ENCODE data around the gene DNASE1L2. TPM values are rescaled to one million over a fixed set of nuclear protein-coding genes. Genes with fewer than 3 reads are reported as not detected.

The DNASE1L2 gene
- polyA plus RNA-seq, 1 donor, result 0.91 TPM

- no CpG with 5 or more reads among the region's 16 CpGs for WGBS (ENCODE audit: insufficient coverage, low lambda C conversion rate)
- H3K36me3 ChIP-seq (ENCODE audit: control insufficient read depth, insufficient read depth, low read length), result peaks cover 3% of the 10 kb centered on the region
- H3K9me3 ChIP-seq (ENCODE audit: control insufficient read depth, low read depth, low read length), result no peaks in the 10 kb centered on the region
- no peak overlapping the region for H3K4me3 ChIP-seq (ENCODE audit: low read length)
- H3K4me1 ChIP-seq (ENCODE audit: control insufficient read depth, insufficient read depth, low read length), result peaks cover 11% of the 10 kb centered on the region
- peaks cover 24% of the 10 kb centered on the region for H3K27me3 ChIP-seq (ENCODE audit: control insufficient read depth, insufficient read depth, low read length)
- DNase-seq, result no peak
- no peak overlapping the region for H3K27ac ChIP-seq (ENCODE audit: low read length)
These were observed 37.2 kb downstream of the DNASE1L2 start for GRCh38 chr16:2273484-2273883.

GRCh38 chr16:2273931-2274330 lies 37.7 kb downstream of the DNASE1L2 start:
- WGBS (ENCODE audit: insufficient coverage, low lambda C conversion rate), result no CpG with 5 or more reads among the region's 10 CpGs
- DNase-seq, result no peak
- peaks cover 11% of the 10 kb centered on the region for H3K4me1 ChIP-seq (ENCODE audit: control insufficient read depth, insufficient read depth, low read length)
- H3K9me3 ChIP-seq (ENCODE audit: control insufficient read depth, low read depth, low read length), result no peaks in the 10 kb centered on the region
- H3K27me3 ChIP-seq (ENCODE audit: control insufficient read depth, insufficient read depth, low read length), result peaks cover 26% of the 10 kb centered on the region
- no peak overlapping the region for H3K27ac ChIP-seq (ENCODE audit: low read length)
- H3K4me3 ChIP-seq (ENCODE audit: low read length), result no peak overlapping the region
- peaks cover 3% of the 10 kb centered on the region for H3K36me3 ChIP-seq (ENCODE audit: control insufficient read depth, insufficient read depth, low read length)

- H3K4me1 ChIP-seq (ENCODE audit: control insufficient read depth, insufficient read depth, low read length), result no peaks in the 10 kb centered on the region
These were observed 39.5 kb downstream of the DNASE1L2 start for GRCh38 chr16:2275476-2276367.

GRCh38 chr16:2276368-2277195 lies 40.3 kb downstream of the DNASE1L2 start:
- WGBS (ENCODE audit: insufficient coverage, low lambda C conversion rate), result 72% methylated on average over 2 of the region's 26 CpGs
- H3K27me3 ChIP-seq (ENCODE audit: control insufficient read depth, insufficient read depth, low read length), result peaks cover 33% of the 10 kb centered on the region
- no peaks in the 10 kb centered on the region for H3K4me1 ChIP-seq (ENCODE audit: control insufficient read depth, insufficient read depth, low read length)
- no peak overlapping the region for H3K4me3 ChIP-seq (ENCODE audit: low read length)
- H3K9me3 ChIP-seq (ENCODE audit: control insufficient read depth, low read depth, low read length), result no peaks in the 10 kb centered on the region
- H3K36me3 ChIP-seq (ENCODE audit: control insufficient read depth, insufficient read depth, low read length), result peaks cover 3% of the 10 kb centered on the region
- DNase-seq, result no peak
- no peak overlapping the region for H3K27ac ChIP-seq (ENCODE audit: low read length)

More at GRCh38 chr16:2275476-2276367, 39.5 kb downstream of the DNASE1L2 start:
- H3K36me3 ChIP-seq (ENCODE audit: control insufficient read depth, insufficient read depth, low read length), result peaks cover 3% of the 10 kb centered on the region
- no peak overlapping the region for H3K27ac ChIP-seq (ENCODE audit: low read length)
- no peaks in the 10 kb centered on the region for H3K9me3 ChIP-seq (ENCODE audit: control insufficient read depth, low read depth, low read length)
- DNase-seq, result no peak
- no CpG with 5 or more reads among the region's 30 CpGs for WGBS (ENCODE audit: insufficient coverage, low lambda C conversion rate)
- H3K27me3 ChIP-seq (ENCODE audit: control insufficient read depth, insufficient read depth, low read length), result peaks cover 33% of the 10 kb centered on the region
- H3K4me3 ChIP-seq (ENCODE audit: low read length), result no peak overlapping the region

GRCh38 chr16:2277466-2278271 lies 41.4 kb downstream of the DNASE1L2 start:
- H3K4me3 ChIP-seq (ENCODE audit: low read length), result no peak overlapping the region
- H3K4me1 ChIP-seq (ENCODE audit: control insufficient read depth, insufficient read depth, low read length), result no peaks in the 10 kb centered on the region
- H3K9me3 ChIP-seq (ENCODE audit: control insufficient read depth, low read depth, low read length), result no peaks in the 10 kb centered on the region
- DNase-seq, result no peak
- peaks cover 33% of the 10 kb centered on the region for H3K27me3 ChIP-seq (ENCODE audit: control insufficient read depth, insufficient read depth, low read length)
- WGBS (ENCODE audit: insufficient coverage, low lambda C conversion rate), result no CpG with 5 or more reads among the region's 25 CpGs
- no peaks in the 10 kb centered on the region for H3K36me3 ChIP-seq (ENCODE audit: control insufficient read depth, insufficient read depth, low read length)
- no peak overlapping the region for H3K27ac ChIP-seq (ENCODE audit: low read length)

- Histone ChIP-seq H3K4me3 (ENCODE audit: low read length) (no peak overlapping the region), H3K4me1 (ENCODE audit: control insufficient read depth, insufficient read depth, low read length) (no peaks in the 10 kb centered on the region), H3K9me3 (ENCODE audit: control insufficient read depth, low read depth, low read length) (no peaks in the 10 kb centered on the region), H3K27ac (ENCODE audit: low read length) (no peak overlapping the region), H3K36me3 (ENCODE audit: control insufficient read depth, insufficient read depth, low read length) (no peaks in the 10 kb centered on the region), H3K27me3 (ENCODE audit: control insufficient read depth, insufficient read depth, low read length) (peaks cover 33% of the 10 kb centered on the region)
- DNase-seq, result no peak
- WGBS (ENCODE audit: insufficient coverage, low lambda C conversion rate), result no CpG with 5 or more reads among the region's 14 CpGs
These were observed 42.0 kb downstream of the DNASE1L2 start for GRCh38 chr16:2278272-2278608.

- WGBS (ENCODE audit: insufficient coverage, low lambda C conversion rate), result no CpG with 5 or more reads among the region's 26 CpGs
- Histone ChIP-seq H3K4me3 (ENCODE audit: low read length) (no peak overlapping the region), H3K27ac (ENCODE audit: low read length) (no peak overlapping the region), H3K36me3 (ENCODE audit: control insufficient read depth, insufficient read depth, low read length) (no peaks in the 10 kb centered on the region), H3K4me1 (ENCODE audit: control insufficient read depth, insufficient read depth, low read length) (no peaks in the 10 kb centered on the region), H3K27me3 (ENCODE audit: control insufficient read depth, insufficient read depth, low read length) (peaks cover 33% of the 10 kb centered on the region), H3K9me3 (ENCODE audit: control insufficient read depth, low read depth, low read length) (no peaks in the 10 kb centered on the region)
- no peak for DNase-seq
These were observed 42.9 kb downstream of the DNASE1L2 start for GRCh38 chr16:2278956-2279800.

GRCh38 chr16:2280461-2280860 lies 44.2 kb downstream of the DNASE1L2 start:
- H3K27ac ChIP-seq (ENCODE audit: low read length), result no peak overlapping the region
- DNase-seq, result no peak
- H3K9me3 ChIP-seq (ENCODE audit: control insufficient read depth, low read depth, low read length), result no peaks in the 10 kb centered on the region
- H3K27me3 ChIP-seq (ENCODE audit: control insufficient read depth, insufficient read depth, low read length), result peaks cover 32% of the 10 kb centered on the region
- H3K36me3 ChIP-seq (ENCODE audit: control insufficient read depth, insufficient read depth, low read length), result no peaks in the 10 kb centered on the region
- WGBS (ENCODE audit: insufficient coverage, low lambda C conversion rate), result no CpG with 5 or more reads among the region's 8 CpGs
- H3K4me3 ChIP-seq (ENCODE audit: low read length), result no peak overlapping the region
- H3K4me1 ChIP-seq (ENCODE audit: control insufficient read depth, insufficient read depth, low read length), result no peaks in the 10 kb centered on the region

- Histone ChIP-seq H3K4me3 (ENCODE audit: low read length) (no peak overlapping the region), H3K36me3 (ENCODE audit: control insufficient read depth, insufficient read depth, low read length) (no peaks in the 10 kb centered on the region), H3K9me3 (ENCODE audit: control insufficient read depth, low read depth, low read length) (no peaks in the 10 kb centered on the region), H3K27ac (ENCODE audit: low read length) (no peak overlapping the region), H3K4me1 (ENCODE audit: control insufficient read depth, insufficient read depth, low read length) (no peaks in the 10 kb centered on the region), H3K27me3 (ENCODE audit: control insufficient read depth, insufficient read depth, low read length) (peaks cover 27% of the 10 kb centered on the region)
- no CpG with 5 or more reads among the region's 24 CpGs for WGBS (ENCODE audit: insufficient coverage, low lambda C conversion rate)
- no peak for DNase-seq
These were observed 44.8 kb downstream of the DNASE1L2 start for GRCh38 chr16:2280981-2281542.

Measured in large intestine (tissue), 3 donors.